GM20000 (cell line): ENCODE data around the gene ZNF837.
A peak's percentile ranks its signal among the peaks of the same experiment; 100 is the strongest.

Experiments used
- DNase-seq: peaks from one replicate; pipeline ENCODE4 v3.0.0; 2012; ENCODE audit warnings: low spot score
- CTCF ChIP-seq: IDR thresholded peaks from 2 replicates; pipeline ENCODE4 v1.5.1; 2012; ENCODE audit warnings: mild to moderate bottlenecking, control low read depth; ENCODE audit errors: extremely low read depth, missing control alignments

ZNF837 gene

GRCh38 chr19:58398545-58398944, 17.7 kb upstream of the ZNF837 start:
- no peak for DNase-seq
- no peak for TF ChIP-seq CTCF

- no peak for TF ChIP-seq CTCF
- no peak for DNase-seq
Observed at GRCh38 chr19:58398087-58398486, 17.3 kb upstream of the ZNF837 start.

GRCh38 chr19:58397533-58398037, 16.8 kb upstream of the ZNF837 start:
- peak; percentile 23 for DNase-seq
- no peak for TF ChIP-seq CTCF

- TF ChIP-seq CTCF, result no peak
- DNase-seq, result peak; percentile 18
Observed at GRCh38 chr19:58396691-58397532, 16.1 kb upstream of the ZNF837 start.

- peak; percentile 12 for DNase-seq
- TF ChIP-seq CTCF, result no peak
Observed at GRCh38 chr19:58395979-58396627, 15.3 kb upstream of the ZNF837 start.

GRCh38 chr19:58395220-58395978, 14.6 kb upstream of the ZNF837 start, which contains the start of gene RNF225:
Gene RNF225, plus strand, starts transcription at chr19:58395656. Its CDS starts 434 bp downstream, at chr19:58396090.
- TF ChIP-seq CTCF, result no peak
- peak; percentile 14 for DNase-seq
